Measurements from ENCODE around the gene TMEM60.

GRCh38 chr7:77839919-77840318 lies 41.7 kb upstream of the TMEM60 start:
- TF ChIP-seq, protein P1, sequence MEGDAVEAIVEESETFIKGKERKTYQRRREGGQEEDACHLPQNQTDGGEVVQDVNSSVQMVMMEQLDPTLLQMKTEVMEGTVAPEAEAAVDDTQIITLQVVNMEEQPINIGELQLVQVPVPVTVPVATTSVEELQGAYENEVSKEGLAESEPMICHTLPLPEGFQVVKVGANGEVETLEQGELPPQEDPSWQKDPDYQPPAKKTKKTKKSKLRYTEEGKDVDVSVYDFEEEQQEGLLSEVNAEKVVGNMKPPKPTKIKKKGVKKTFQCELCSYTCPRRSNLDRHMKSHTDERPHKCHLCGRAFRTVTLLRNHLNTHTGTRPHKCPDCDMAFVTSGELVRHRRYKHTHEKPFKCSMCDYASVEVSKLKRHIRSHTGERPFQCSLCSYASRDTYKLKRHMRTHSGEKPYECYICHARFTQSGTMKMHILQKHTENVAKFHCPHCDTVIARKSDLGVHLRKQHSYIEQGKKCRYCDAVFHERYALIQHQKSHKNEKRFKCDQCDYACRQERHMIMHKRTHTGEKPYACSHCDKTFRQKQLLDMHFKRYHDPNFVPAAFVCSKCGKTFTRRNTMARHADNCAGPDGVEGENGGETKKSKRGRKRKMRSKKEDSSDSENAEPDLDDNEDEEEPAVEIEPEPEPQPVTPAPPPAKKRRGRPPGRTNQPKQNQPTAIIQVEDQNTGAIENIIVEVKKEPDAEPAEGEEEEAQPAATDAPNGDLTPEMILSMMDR (IDR thresholded peaks at IDR 0.05; ENCODE audit: low read depth, low read length) = no peak
- no peak for TF ChIP-seq EZH2phosphoT487 (IDR thresholded peaks at IDR 0.05; ENCODE audit: low read depth)

Measured in OCI-LY3 (cell line).